ENCODE measurements around the gene HECTD4.

DNA sequence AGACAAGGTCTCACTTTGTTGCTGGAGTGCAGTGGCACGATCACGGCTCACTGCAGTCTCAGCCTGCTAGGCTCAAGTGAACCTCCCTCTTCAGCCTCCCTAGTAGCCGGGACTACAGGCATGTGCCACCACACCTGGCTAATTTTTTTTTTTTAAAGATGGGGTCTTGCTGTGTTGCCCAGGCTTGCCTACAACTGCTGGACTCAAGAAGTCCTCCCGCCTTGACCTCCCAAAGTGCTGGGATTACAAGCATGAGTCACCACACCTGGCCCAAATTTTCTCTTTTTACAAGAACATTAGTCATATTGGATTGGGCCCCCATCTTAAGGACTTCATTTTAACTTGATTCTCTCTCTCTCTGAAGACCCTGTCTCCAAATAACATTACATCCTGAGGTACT is 7.0 kb upstream of the HECTD4 start:
- TF ChIP-seq CTCF (IDR thresholded peaks at IDR 0.05) (no peak), POLR2A (IDR thresholded peaks at IDR 0.05) (no peak)
